G401 (cell line): ENCODE data around the gene GNL3L. TPM values are rescaled to one million over a fixed set of nuclear protein-coding genes. Genes with fewer than 3 reads are reported as not detected.
A peak's percentile ranks its signal among the peaks of the same experiment; 100 is the strongest.
"Not testable (repeated sequence)": the region's sequence is repeated elsewhere in the genome, so short reads cannot be mapped to it uniquely, and the experiment has no call there.

Experiments
- DNase-seq: peaks from one replicate; pipeline ENCODE4 v3.0.0-alpha.2; 2015; ENCODE audit warnings: low spot score
- in situ Hi-C: cut with HindIII; loops from 2 replicates; pipeline ENCODE4 v1.10.0; 2016; ENCODE audit warnings: low sequenced_read_pairs, mixed read lengths
- total RNA-seq: library from RNA; depleted of rRNA; stranded (reverse); fragments of >200 nt; shearing (Covaris generic); gene quantifications from 2 replicates; pipeline ENCODE4 v1.2.3, GENCODE V29; 2014; rRNA removed

GNL3L gene
- 13.0 and 18.5 TPM in 2 replicates for total RNA-seq

- peak; percentile 87 for DNase-seq
- in situ Hi-C loops: no loop called here
Observed at GRCh38 chrX:54529552-54530356, at the start of gene GNL3L. Gene GNL3L (plus strand): TSS chrX:54530219. CDS start chrX:54532567, 2,348 bp downstream.

GRCh38 chrX:54482839-54483593 lies 47.0 kb upstream of the GNL3L start:
- in situ Hi-C loops: no loop called here
- peak; percentile 24 for DNase-seq

- no peak for DNase-seq
- in situ Hi-C loops: no loop called here
Observed at GRCh38 chrX:54483946-54484345, 46.1 kb upstream of the GNL3L start.

- in situ Hi-C loops: no loop called here
- DNase-seq: no peak
Observed at GRCh38 chrX:54484666-54485065, 45.4 kb upstream of the GNL3L start.

- DNase-seq, in situ Hi-C loops: not testable (repeated sequence)
Observed at GRCh38 chrX:54489819-54490218, 40.2 kb upstream of the GNL3L start.

GRCh38 chrX:54492340-54492739 lies 37.7 kb upstream of the GNL3L start:
- no peak for DNase-seq
- in situ Hi-C loops: no loop called here

- DNase-seq: no peak
- in situ Hi-C loops: no loop called here
Observed at GRCh38 chrX:54494166-54494988, 35.6 kb upstream of the GNL3L start.

- peak; percentile 42 for DNase-seq
- in situ Hi-C loops: no loop called here
Observed at GRCh38 chrX:54494989-54495813, 34.8 kb upstream of the GNL3L start.

GRCh38 chrX:54495814-54496516 lies 34.1 kb upstream of the GNL3L start, which contains the start of gene FGD1:
Gene FGD1 (minus strand): TSS chrX:54496234. CDS start chrX:54495432, 802 bp downstream.
- in situ Hi-C loops: no loop called here
- DNase-seq: peak; percentile 69

GRCh38 chrX:54496517-54496852 lies 33.5 kb upstream of the GNL3L start:
- in situ Hi-C loops: no loop called here
- DNase-seq: no peak

- no peak for DNase-seq
- in situ Hi-C loops: no loop called here
Observed at GRCh38 chrX:54496936-54497335, 33.1 kb upstream of the GNL3L start.

GRCh38 chrX:54509400-54509799 lies 20.6 kb upstream of the GNL3L start:
- in situ Hi-C loops: no loop called here

GRCh38 chrX:54529151-54529550 lies 868 bp upstream of the GNL3L start:
- in situ Hi-C loops: no loop called here

More at GRCh38 chrX:54509400-54509799, 20.6 kb upstream of the GNL3L start:
- no peak for DNase-seq

GRCh38 chrX:54530357-54530900 lies 410 bp downstream of the GNL3L start:
- no peak for DNase-seq
- in situ Hi-C loops: no loop called here

More at GRCh38 chrX:54529151-54529550, 868 bp upstream of the GNL3L start:
- DNase-seq: peak; percentile 38

GRCh38 chrX:54534271-54534670 lies 4.3 kb downstream of the GNL3L start:
- no peak for DNase-seq
- in situ Hi-C loops: no loop called here

GRCh38 chrX:54540289-54540688 lies 10.3 kb downstream of the GNL3L start:
- in situ Hi-C loops: no loop called here
- DNase-seq: no peak

- in situ Hi-C loops, DNase-seq: not testable (repeated sequence)
Observed at GRCh38 chrX:54542239-54542638, 12.2 kb downstream of the GNL3L start.

- in situ Hi-C loops: no loop called here
- no peak for DNase-seq
Observed at GRCh38 chrX:54550821-54551220, 20.8 kb downstream of the GNL3L start.
